HK-2 (cell line): ENCODE results near the gene C9orf50.
"Not testable (repeated sequence)": the region's sequence is repeated elsewhere in the genome, so short reads cannot be mapped to it uniquely, and the experiment has no call there.

Experiments used
- DNase-seq: peaks from one replicate; pipeline ENCODE4 v3.0.0-alpha.2; 2018; ENCODE audit not compliant: unreplicated experiment

Gene C9orf50

DNA sequence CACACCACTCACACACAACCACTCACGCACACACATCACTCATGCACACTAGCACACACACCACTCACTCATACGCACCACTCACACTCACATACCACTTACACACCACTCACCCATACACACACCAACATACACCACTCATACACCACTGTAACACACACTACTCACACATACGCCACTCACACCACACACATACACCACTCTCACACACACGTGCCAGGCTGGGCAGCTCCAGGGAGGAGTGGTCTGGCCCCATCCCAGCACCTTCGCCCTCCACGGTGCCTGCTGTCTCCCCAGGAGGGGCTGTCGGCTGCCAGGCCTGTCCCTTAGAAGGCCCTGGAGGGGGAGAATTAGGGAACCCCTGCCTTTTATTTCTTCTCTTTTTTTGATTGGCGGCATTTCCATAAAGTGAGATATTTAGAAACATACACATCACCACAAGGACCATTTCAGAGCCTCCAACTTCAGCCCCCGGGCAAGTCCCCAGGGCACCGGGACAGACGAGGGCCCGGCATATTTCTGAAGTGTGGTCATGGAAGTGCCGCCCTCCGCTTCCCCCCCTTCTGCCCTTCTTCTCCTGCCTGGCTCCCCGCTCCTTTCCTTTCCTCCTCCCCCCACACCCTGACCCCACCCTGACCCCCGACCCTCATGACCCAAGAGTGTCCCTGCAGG is 27.3 kb upstream of the C9orf50 start:
- no peak for DNase-seq

DNA sequence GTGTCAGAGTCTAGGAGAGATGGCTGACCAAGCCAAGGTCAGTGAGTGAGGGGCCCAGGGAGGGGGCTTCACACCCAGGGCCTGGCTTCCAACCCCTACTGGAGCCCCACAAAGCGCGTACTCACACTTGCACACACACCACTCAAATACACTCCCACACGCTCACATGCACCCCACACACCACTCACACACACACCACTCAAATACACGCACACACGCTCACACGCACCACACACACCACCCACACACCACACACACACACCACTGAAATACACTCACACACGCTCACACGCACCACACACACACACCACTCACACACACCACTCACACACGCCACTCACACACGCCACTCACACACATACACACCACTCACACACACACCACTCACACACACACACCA is 26.7 kb upstream of the C9orf50 start:
- DNase-seq: no peak

- DNase-seq: no peak
Measured at GRCh38 chr9:129646654-129647053, 25.8 kb upstream of the C9orf50 start.

DNA sequence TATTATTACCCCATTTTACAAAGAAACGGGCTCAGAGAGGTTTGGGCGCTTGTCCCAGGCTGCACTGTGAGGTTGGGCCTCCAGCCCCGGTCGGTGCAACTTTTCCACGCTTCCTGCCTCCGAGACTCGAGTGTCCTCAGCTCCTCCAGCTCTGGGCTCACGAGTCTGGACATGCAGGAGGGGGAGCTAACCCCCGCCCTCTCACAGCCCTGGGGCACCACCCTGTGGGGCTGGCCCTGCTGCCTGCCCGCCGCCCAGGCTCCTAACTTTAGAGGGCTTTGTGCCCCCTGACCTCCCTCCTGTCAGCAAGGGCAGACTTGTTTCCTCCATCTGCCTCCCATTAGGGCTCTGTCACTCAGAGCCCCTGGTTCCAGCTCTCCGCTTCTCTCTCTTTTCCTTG is 25.4 kb upstream of the C9orf50 start:
- DNase-seq: no peak

- no peak for DNase-seq
Measured at GRCh38 chr9:129644902-129645301, 24.0 kb upstream of the C9orf50 start.

DNA sequence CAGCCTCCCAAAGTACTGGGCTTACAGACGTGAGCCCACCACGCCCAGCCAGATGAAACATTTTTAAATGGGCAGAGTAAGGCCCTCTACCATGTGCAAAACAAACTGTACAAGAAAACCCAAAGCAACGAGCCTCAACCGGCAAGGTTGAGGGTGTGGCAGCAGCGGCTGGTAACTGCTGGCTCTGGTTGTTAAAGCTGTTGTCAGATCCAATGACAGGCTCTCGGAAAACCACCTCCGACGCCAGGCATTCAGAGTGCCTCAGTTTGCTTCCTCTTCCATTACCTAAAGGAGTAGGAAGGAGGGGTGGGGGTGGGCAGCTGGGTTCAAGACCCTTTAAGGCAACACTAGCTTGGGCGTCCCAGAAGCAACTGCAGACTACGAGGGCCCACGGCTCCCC is 23.5 kb upstream of the C9orf50 start:
- no peak for DNase-seq

DNA sequence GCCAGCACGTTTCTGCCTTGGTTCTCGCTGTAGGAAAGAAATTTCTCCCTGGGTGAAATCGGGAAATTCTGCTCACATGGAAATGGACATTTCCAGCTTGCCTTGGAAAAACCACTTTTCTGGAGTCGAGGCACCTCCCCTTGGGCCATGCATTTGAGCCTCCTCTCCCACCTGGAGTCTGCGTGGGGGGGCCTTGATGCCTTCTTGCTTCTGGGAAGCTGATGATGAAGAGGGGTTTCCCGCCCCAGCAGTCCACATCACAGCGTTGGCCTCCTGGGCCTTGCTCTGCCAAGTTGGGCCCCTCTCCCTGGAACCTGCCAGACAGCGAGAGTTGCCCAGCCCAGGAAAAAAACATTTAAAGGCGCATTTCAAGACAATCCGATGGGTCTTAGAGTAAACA is 22.8 kb upstream of the C9orf50 start:
- DNase-seq: no peak

GRCh38 chr9:129641750-129642585 is 21.1 kb upstream of the C9orf50 start, which contains the start of gene ASB6:
Gene ASB6, minus strand, starts transcription at chr9:129642151. Its CDS starts 152 bp downstream, at chr9:129641999.
- peak; percentile 99 for DNase-seq

DNA sequence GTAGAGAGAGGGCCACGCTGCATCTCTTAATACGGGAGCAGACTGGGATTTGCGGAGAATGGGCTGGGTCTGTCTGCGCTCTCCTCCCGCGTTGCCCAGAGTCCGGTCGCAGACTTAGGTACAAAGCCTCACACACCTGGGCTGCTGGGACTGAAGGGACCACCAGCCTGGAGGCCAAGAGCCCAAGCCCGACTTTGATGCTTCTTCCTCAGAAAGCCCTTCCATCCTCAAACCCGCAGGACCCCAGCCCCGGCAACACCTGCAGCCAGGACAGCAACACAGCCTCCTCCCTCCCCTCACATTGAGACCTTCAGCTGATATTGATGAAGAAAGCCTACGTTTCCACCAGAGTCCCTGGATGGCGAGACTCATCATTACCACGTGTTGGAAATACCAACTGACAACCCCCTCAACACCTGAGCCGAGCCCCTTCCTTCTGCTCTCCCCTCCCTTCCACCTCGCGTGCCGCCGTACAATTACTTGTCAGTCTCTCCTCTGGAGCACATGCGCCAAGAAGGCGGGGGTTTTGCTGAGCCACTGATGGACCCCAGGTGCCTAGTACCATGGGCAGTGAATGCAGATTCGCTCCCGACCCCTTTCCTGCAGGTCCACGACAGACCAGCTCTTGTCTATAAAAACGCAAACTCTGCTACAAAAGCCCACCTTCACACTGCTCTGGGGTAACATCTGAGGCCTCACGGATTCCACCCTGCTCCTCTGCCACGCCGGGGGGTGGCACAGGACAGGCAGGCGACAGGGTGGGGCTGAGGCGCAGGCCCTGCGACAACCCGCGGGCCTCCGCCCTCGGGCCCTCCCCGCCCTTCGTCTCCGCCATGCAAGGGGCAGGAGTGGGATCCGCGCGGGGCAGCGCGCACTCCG is 20.2 kb upstream of the C9orf50 start:
- DNase-seq: no peak

- no peak for DNase-seq
Measured at GRCh38 chr9:129640086-129640870, 19.4 kb upstream of the C9orf50 start.

DNA sequence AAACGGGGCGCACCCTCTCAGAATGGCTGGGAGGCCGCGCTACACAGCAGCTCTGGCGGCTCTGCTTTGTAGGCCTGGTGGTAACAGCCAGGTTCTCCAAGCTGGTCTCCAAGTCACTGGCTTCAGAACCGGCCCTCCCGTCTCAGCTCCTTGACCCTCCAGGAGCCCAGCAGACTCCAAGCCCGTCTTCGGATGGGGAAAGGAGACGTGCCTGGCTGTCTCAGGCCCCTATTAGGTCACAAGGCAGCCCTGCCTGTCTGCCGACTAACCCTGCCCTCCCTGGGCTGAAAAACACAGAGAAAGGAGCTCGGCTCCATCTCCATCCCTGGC is 18.8 kb upstream of the C9orf50 start:
- no peak for DNase-seq

DNA sequence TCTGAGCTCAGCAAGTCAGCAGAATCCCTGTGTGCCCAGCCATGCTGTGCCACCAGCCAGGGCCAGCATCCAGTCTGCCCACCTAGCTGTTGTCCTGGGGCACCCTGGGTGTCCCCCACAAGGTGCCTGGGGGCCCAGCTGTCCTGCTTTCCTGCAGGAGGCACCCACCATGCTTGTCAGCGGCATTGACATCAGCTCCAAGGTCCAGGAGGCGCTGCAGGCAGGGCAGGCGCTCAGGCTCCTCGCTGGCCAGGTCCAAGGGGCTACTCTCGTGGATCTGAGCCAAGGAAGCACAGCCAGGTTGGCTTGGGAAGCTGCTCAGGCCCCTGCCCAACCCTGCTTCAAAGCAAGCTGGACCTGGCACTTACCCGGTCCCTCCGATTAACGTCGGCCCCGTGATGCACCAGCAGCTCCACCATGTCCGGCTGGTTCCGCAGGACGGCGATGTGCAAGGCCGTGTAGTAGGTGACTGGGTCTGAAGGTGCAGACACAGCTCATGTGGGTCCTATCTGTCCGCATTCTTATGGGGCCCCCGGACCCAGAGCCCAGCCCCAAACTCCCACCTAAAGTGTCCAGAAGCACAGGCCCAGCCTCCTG is 18.2 kb upstream of the C9orf50 start:
- DNase-seq: no peak

GRCh38 chr9:129637673-129638439 is 17.0 kb upstream of the C9orf50 start:
- no peak for DNase-seq

- DNase-seq: no peak
Measured at GRCh38 chr9:129637102-129637501, 16.2 kb upstream of the C9orf50 start.

- DNase-seq: not testable (repeated sequence)
Measured at GRCh38 chr9:129636343-129636742, 15.4 kb upstream of the C9orf50 start.

DNA sequence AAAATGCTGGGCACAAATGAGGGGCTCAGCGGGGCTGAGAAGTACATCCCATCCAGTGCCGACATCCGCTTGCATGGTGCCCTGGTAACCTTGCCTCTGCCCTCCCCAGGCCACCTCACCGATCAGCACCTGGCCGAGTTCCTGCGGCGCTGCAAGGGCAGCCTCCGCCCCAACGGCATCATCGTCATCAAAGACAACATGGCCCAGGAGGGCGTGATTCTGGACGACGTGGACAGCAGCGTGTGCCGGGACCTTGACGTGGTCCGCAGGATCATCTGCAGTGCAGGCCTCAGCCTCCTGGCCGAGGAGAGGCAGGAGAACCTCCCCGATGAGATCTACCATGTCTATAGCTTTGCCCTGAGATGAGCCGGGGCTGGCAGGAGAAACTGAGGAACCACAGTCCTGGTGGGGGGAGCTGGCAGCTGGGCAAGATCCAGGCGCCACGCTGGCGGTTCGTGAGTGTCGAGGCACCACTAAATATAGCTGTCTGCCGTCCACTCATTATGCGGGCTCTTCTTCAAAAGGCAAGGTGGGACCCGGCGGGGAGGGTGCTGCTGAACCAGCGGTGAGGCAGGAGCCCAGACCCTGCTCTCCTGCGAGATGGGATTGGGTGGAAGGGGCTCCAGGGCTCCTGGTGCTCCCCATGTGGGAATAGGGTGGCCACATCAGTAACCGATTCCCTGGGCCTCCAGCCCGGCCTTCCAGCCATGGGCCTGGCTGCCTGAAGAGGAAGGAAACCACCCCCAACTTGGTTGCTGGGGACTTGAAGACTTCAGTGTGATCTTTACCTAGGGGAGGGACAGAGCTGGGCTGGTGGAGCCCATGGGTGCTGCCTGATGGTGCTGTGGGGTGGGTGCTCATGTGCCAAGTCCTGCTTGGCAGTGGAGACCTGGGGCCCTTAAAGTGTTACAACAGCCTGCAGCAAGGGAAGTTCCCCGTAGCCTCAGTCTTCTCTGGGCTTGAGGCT is 14.5 kb upstream of the C9orf50 start:
- DNase-seq: no peak

DNA sequence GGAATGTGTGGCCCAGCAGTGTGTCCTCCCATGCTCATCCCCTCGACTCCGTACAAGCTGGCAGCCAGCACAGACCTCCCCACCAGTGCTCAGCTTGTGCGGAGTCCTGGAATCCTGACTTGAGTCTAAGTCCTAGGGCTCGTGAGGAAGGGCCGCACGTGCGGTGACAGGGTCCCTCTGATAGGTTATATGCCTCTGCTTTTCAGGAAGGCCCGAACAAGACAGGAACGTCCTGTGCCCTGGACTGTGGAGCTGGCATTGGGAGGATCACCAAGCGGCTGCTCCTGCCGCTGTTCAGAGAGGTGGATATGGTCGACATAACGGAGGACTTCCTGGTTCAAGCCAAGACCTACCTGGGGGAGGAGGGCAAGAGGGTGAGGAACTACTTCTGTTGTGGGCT is 12.9 kb upstream of the C9orf50 start:
- no peak for DNase-seq

GRCh38 chr9:129633207-129633606 is 12.3 kb upstream of the C9orf50 start:
- DNase-seq: no peak

DNA sequence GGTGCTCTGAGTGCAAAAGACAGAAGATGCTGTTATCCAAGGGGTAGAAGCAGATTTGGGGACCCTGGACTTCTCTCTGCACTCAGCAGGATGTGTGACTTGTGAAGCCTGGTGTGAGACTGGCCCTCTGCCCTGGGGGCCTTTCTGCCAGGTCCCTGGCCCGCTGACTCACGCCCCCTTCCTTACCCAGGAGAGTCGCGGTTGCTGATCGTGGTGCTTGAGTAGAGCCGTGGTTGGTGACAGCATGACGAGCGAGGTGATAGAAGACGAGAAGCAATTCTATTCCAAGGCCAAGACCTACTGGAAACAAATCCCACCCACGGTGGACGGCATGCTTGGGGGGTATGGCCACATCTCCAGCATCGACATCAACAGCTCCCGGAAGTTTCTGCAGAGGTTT is 11.6 kb upstream of the C9orf50 start:
- peak; percentile 51 for DNase-seq
